ENCODE measurements around the gene INTS11.
A peak's percentile ranks its signal among the peaks of the same experiment; 100 is the strongest.

Gene INTS11

GRCh38 chr1:1312450-1313314, 11.8 kb downstream of the INTS11 start:
- DNase-seq (ENCODE audit: low read depth) = no peak

- no peak for DNase-seq (ENCODE audit: low read depth)
Measured at GRCh38 chr1:1311107-1312104, 13.1 kb downstream of the INTS11 start.

DNA sequence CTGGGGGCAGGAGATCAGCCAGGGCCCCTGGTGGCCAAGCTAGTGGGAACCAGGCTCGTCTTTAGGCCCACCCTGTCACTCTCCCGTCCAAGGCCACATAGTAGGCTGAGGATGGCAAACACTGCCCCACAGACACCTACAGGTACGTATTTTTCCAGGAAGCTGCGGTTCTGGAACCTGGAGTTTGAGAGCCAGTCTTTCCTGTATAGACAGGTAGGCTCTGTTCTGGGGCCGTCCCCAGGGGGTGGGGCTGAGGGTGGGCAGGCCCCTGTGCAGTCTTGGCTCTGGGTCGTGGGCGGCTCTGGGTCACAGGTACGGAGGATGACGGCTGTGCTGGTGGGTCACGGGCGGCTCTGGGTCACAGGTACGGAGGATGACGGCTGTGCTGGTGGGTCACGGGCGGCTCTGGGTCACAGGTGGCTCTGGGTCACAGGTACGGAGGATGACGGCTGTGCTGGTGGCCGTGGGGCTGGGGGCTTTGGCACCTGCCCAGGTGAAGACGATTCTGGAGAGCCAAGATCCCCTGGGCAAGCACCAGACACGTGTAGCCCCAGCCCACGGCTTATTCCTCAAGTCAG, 13.9 kb downstream of the INTS11 start:
- DNase-seq (ENCODE audit: low read depth) = no peak

- DNase-seq (ENCODE audit: low read depth) = no peak
Measured at GRCh38 chr1:1310109-1310385, 14.4 kb downstream of the INTS11 start.

DNA sequence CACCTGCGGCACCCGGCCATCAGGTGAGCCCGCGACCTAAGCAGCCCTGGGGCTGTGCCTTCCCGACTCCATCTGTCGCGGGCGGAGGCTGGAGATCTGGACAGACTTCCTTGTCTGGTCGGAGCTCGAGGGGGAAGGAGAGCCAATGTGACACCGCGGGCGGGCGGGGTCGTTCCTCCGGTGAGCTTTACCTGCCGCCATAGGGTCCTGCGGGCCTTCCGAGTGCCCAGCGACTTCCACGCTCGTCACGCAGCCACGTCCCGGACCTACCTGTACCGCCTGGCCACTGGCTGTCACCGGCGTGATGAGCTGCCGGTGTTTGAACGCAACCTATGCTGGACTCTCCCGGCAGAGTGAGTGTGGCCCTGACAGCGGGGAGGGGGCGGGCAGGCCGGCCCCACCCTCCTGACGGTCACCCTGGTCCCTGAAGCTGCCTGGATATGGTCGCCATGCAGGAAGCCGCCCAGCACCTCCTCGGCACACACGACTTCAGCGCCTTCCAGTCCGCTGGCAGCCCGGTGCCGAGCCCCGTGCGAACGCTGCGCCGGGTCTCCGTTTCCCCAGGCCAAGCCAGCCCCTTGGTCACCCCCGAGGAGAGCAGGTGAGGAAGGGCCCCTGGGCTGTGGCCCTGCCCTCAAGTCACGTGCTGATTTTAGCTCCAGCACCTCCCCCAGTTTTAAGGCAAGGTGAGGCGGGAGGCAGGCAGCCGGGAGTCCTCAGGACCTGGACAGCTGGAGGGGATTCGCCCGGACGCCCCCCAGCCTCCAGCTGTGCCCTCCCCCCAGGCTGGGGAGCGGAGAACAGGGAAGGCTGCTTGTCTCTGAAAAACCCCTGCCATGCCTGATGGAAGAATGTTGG, 15.0 kb downstream of the INTS11 start:
- no peak for DNase-seq (ENCODE audit: low read depth)

GRCh38 chr1:1308756-1309250, 15.7 kb downstream of the INTS11 start:
- no peak for DNase-seq (ENCODE audit: low read depth)

GRCh38 chr1:1307923-1308755, 16.3 kb downstream of the INTS11 start, which contains the start of the genes ACAP3 and PUSL1:
Gene ACAP3, minus strand, starts transcription at chr1:1307930. Its CDS starts 115 bp downstream, at chr1:1307815.
Gene PUSL1, plus strand, starts transcription at chr1:1308597. Its CDS starts 47 bp downstream, at chr1:1308644.
- DNase-seq (ENCODE audit: low read depth) = peak; percentile 71

GRCh38 chr1:1307261-1307922, 17.1 kb downstream of the INTS11 start:
- no peak for DNase-seq (ENCODE audit: low read depth)

GRCh38 chr1:1306661-1307260, 17.7 kb downstream of the INTS11 start:
- no peak for DNase-seq (ENCODE audit: low read depth)

DNA sequence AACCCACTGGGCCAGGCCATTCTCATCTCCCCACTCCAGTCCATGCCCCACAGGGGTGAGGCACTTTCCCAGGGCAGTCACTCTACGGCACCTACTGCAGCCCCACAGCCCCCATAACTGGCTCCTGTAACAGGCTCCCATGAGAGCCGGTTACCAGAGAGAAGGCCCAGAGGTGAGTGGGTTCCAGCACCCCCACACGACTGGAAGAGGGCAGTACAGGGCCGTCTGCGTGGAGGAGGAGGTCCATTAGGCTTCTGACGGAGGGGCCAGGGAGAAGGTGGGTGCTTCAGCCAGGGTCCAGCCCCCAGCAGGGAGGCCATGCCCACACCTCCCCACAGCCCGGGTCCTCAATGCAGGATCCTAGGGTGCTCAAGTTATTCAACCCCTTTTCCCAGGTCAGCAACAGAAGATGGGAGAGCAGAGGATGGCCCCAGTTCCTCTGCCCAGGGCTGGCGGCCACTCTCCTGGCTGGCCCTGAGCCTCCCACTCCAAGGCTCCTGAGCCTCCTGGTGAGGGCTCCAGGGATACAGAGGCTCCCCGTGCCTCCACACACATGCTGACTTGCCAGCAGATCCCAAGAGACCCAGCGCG, 18.3 kb downstream of the INTS11 start:
- no peak for DNase-seq (ENCODE audit: low read depth)

GRCh38 chr1:1305300-1306069, 19.0 kb downstream of the INTS11 start:
- peak; percentile 63 for DNase-seq (ENCODE audit: low read depth)

DNA sequence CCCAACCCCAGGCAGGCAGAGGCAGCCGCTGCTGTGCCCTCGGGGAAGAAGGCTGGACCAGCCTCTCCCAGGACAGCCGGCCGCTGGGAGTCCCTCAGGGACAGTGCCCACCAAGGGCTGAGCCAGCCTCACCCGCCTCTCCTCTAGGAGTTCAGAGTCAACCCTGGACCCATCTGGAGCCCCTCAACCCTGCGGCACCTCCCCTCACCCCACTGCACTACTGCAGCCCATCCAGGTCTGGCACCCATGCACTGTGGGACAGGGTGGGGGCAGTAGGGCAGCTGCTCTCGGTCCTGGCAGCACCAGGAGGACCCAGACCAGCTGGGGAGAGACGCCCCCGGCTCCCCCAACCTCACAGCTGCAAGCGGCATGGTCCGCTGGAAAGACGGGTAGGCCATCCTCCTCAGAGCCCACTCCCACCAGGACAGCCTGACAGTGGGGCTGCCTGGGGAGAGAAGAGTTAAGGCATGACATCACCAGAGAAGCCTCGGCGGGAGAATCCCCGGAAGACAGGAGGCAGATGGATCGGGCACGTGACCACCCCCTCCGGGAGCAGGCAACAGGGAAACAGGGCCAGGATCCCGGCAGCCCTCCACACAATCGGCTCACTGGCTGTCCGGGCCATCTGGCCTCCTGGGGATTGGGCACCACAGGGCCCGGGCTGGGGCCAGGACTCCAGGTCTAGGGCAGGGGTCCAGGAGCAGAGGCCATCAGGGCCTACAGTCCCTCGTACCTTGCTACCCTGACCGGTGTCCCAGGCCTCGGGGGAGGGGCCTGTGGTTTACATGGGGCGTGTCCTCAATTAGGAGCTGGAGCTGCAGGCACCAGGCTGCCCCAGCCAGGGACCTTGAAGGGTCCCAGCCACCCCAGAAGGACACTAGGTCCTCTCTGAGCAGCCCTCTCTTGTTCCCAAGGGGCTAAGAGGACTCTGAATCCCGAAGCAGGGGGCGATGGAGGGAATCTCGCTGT, 19.8 kb downstream of the INTS11 start:
- DNase-seq (ENCODE audit: low read depth) = peak; percentile 53

GRCh38 chr1:1303736-1304135, 20.7 kb downstream of the INTS11 start:
- DNase-seq (ENCODE audit: low read depth) = no peak

DNA sequence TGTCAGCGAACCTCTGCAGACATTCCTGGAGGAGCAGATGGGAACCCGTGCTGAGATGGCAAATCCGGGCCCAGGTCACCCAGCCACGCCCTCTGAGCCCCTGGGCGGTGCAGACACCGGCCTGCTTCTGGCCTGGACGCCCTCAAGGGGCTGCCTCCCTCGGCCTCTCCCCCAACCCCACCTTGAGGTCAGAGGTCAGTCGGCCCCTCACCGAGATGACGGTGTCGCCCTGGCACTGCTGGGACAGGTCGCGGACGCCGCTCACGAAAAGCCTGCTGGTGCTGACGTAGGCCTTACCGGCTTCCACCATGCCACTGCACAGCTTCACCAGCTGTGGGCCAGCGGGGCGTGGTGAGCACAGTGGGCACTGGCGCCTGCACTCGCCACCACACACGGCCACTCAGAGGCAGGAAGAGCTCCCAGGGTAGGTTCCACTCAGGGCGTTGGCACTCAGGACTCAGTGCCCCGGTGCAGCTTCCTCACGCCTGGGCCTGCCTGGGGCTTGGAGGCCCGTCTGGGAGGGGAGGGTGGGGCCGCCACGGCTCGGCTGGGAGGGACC, 21.4 kb downstream of the INTS11 start:
- no peak for DNase-seq (ENCODE audit: low read depth)

DNA sequence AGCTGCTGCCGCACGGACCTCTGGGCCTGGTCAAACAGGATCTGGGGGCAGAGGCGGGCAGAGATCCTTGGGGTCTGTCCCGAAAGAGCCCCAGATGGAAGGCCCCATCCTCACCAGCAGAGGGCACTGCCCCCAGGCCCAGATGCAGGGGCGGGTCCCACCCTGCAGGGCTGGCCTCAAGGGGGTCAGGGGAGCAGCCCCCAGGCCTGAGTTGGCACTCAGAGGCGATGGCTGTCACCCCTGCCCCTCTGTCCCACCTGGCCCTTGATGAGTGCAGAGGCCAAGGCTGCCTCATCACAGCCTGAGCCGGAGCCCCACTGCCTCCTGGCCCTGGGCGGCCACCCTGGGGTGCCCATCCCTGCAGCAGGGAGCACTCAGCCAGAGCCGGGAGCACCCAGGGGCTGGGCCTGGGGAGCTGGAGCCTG, 22.4 kb downstream of the INTS11 start:
- DNase-seq (ENCODE audit: low read depth) = no peak

DNA sequence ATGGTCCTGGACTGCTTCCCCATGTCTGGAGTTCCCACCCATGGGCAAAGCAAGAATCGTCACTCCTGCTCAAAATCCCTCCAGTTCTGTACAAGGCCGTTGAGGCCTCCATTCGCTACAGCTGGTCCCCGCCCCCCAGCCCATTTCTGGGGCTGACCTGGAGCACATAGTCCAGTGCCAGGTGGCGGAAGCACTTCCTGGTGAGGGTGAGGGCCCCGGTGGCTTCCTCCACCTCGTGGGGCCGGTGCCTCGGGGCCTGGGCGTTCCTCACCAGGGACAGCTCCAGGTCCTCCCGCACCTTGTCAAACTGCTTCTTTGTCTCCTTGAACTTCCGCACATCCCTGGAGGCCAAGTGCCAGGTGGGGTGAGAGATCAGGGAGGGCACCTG, 24.1 kb downstream of the INTS11 start:
- DNase-seq (ENCODE audit: low read depth) = no peak

Measured in HS-27A (cell line).